Ishikawa (cell line): ENCODE results near the gene SLC43A3.

Experiments
- CEBPB ChIP-seq: IDR thresholded peaks from 2 replicates; pipeline ENCODE4 v1.6.1; 2012
- EP300 ChIP-seq: IDR thresholded peaks from 2 replicates; pipeline ENCODE4 v1.6.1; 2012; ENCODE audit warnings: borderline replicate concordance
- FOXM1 ChIP-seq: IDR thresholded peaks from 2 replicates; pipeline ENCODE4 v1.6.1; 2012; ENCODE audit warnings: low read depth, borderline replicate concordance
- NFIC ChIP-seq: IDR thresholded peaks from 2 replicates; pipeline ENCODE4 v1.6.1; 2012
- RAD21 ChIP-seq: IDR thresholded peaks from 2 replicates; pipeline ENCODE4 v1.6.1; 2012; ENCODE audit warnings: low read depth
- TAF1 ChIP-seq: IDR thresholded peaks from 2 replicates; pipeline ENCODE4 v1.6.1; 2012; ENCODE audit warnings: low read depth, mild to moderate bottlenecking
- TEAD4 ChIP-seq: IDR thresholded peaks from 2 replicates; pipeline ENCODE4 v1.6.1; 2012
- TF ChIP-seq, protein P1 (sequence below): IDR thresholded peaks from 2 replicates; pipeline ENCODE4 v1.6.1; 2012
- TF ChIP-seq, protein P2 (sequence below): IDR thresholded peaks from 2 replicates; pipeline ENCODE4 v1.6.1; 2012; ENCODE audit warnings: low read depth, mild to moderate bottlenecking
- TF ChIP-seq, protein P3 (sequence below): IDR thresholded peaks from 2 replicates; pipeline ENCODE4 v1.6.1; 2012

DNA sequence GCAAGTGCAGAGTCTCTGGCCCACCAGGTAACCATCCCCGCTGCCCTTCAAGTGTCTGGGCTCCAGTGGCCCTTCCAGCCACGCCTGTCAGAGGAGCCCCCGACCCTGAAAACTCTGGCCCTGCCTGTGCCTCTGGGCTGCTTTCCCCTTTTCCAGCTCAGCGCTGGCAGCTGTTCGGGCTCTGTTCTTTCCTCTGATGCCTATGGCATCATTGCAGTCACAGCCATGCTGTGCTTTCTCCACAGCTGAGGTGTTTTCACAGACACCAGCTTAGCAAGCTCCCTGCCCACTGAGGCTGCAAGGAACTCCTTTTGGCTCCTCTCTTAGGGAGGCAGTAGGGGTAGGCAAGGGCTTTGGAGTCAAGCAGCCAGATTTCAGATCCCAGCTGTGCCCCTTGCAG is 67.5 kb downstream of the SLC43A3 start:
- TF ChIP-seq, protein P1, sequence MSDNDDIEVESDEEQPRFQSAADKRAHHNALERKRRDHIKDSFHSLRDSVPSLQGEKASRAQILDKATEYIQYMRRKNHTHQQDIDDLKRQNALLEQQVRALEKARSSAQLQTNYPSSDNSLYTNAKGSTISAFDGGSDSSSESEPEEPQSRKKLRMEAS: no peak
- TF ChIP-seq RAD21: no peak
- TF ChIP-seq NFIC: no peak
- no peak for TF ChIP-seq TEAD4
- no peak for TF ChIP-seq CEBPB
- TF ChIP-seq FOXM1: no peak
- TF ChIP-seq TAF1: no peak
- no peak for TF ChIP-seq EP300
- TF ChIP-seq, protein P2, sequence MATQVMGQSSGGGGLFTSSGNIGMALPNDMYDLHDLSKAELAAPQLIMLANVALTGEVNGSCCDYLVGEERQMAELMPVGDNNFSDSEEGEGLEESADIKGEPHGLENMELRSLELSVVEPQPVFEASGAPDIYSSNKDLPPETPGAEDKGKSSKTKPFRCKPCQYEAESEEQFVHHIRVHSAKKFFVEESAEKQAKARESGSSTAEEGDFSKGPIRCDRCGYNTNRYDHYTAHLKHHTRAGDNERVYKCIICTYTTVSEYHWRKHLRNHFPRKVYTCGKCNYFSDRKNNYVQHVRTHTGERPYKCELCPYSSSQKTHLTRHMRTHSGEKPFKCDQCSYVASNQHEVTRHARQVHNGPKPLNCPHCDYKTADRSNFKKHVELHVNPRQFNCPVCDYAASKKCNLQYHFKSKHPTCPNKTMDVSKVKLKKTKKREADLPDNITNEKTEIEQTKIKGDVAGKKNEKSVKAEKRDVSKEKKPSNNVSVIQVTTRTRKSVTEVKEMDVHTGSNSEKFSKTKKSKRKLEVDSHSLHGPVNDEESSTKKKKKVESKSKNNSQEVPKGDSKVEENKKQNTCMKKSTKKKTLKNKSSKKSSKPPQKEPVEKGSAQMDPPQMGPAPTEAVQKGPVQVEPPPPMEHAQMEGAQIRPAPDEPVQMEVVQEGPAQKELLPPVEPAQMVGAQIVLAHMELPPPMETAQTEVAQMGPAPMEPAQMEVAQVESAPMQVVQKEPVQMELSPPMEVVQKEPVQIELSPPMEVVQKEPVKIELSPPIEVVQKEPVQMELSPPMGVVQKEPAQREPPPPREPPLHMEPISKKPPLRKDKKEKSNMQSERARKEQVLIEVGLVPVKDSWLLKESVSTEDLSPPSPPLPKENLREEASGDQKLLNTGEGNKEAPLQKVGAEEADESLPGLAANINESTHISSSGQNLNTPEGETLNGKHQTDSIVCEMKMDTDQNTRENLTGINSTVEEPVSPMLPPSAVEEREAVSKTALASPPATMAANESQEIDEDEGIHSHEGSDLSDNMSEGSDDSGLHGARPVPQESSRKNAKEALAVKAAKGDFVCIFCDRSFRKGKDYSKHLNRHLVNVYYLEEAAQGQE: no peak
- TF ChIP-seq, protein P3, sequence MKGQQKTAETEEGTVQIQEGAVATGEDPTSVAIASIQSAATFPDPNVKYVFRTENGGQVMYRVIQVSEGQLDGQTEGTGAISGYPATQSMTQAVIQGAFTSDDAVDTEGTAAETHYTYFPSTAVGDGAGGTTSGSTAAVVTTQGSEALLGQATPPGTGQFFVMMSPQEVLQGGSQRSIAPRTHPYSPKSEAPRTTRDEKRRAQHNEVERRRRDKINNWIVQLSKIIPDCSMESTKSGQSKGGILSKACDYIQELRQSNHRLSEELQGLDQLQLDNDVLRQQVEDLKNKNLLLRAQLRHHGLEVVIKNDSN: no peak
